D341Med (cell line): Measurements from ENCODE around the gene RAP1GAP2.

Experiments
- DNase-seq: peaks from one replicate; pipeline ENCODE4 v3.0.0; 2012; ENCODE audit warnings: low spot score

RAP1GAP2 gene

GRCh38 chr17:2947588-2947950 lies 151.3 kb downstream of the RAP1GAP2 start:
- DNase-seq, result no peak

DNA sequence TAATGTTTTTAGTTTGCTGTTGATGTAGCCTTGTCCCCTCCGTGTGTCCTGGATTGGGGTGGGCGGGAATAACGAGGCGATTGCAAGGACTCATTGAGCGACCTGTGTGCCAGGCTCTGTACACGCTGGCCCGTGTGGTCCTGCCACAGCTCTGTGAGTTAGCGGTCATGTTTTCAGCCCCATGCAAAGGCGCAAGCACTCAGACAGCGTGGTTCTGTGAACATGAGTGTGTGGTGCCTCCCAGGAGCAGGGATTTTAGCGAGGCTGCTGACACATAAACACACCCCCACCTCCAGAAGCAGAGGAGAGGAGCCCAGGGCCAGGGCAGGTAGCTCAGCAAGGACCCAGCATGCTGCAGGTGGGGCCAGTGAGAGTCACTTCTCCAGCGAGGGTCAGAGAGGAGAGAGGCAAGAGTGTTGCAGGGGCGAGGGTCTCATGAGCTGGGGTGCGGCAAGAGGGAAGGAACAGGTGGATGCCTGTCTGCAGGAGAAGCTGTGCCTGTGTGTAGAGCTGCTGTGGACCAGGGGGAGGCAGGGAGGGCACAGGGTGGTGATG lies 151.8 kb downstream of the RAP1GAP2 start:
- DNase-seq, result no peak

GRCh38 chr17:2948721-2949468 lies 152.7 kb downstream of the RAP1GAP2 start:
- DNase-seq, result no peak

DNA sequence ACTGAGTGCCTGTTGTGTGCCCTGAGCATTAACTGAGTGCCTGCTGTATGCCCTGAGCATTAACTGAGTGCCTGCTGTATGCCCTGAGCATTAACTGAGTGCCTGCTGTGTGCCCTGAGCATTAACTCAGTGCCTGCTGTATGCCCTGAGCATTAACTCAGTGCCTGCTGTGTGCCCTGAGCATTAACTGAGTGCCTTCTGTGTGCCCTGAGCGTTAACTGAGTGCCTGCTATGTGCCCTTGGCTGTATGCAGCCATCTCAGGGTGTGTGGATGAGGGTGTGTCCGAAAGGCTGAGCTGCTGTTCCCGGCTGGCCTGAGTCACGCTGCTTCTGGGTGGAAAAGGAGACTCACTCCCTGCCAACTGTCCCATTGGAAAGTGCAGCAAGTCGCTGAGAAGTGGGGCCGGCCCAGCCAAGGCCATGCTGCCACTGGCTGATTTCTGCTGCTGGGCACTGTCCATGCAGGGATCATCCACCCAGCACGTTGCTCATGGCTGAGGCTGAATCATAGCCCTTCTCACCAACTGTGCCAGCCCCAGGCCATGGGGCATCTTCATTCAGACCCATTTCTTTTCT lies 153.3 kb downstream of the RAP1GAP2 start:
- DNase-seq, result no peak

GRCh38 chr17:2950846-2951245 lies 154.6 kb downstream of the RAP1GAP2 start:
- no peak for DNase-seq

DNA sequence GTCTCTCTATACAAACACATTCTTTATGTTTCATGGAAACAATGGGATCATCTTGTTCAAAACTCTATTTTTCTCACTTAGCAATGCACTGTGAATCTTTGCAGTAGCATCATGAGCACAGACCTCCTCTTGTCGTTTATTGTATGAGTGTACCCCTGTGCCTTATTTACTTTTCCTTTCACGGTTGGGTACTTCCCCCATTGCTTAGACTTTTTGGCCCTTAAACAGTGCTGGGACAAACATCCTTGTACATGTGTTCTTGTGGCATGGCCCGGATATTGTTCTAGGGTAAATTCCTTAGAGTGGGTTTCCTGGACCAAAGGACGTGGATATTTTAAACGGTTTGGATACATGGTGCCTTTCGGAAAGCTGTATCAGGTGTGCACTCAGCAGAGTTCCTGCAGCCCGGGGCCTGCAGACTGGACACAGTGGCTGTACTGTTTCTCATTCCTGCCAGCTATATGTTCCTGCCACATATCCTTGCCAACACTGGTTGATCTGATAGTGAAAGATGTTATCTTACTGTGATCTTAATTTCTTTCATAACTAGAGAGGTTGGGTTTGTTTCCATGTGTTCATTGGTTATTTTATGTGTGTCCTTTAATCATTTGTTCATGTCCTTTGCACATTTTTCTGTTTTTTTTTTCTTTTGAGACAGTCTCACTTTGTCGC lies 156.1 kb downstream of the RAP1GAP2 start:
- no peak for DNase-seq

GRCh38 chr17:2954898-2955445 lies 158.7 kb downstream of the RAP1GAP2 start:
- no peak for DNase-seq

DNA sequence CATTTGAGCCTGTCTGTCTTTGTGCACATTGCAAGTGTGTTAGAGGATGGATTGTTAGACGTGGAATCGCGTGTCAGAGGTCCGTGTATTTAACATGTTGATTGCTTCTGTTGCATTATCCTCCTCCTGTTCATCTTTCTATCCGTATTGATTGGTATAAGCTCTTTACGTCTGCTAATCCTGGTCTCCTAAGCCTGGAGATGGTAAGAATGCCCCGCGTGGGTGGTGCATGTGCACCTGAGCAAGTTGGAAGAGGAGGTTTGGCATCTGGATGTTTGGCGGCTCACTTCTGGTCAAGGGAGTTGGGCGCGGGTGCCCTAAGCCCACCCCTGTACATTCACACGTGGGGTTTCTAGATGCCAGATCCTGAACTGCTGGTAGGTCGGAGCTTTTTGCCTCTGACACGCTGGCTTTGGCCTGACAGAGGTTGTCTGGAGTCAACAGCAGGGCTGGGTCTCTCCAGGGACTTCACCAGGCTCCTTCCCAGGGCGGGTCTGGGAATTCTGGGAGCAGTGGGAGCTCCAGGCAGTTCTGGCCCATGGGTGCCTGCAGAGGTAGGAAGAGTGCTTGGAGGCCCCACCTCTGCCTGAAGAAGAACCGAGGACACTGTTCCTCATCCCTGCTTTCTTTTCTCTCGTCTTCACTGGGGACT lies 159.8 kb downstream of the RAP1GAP2 start:
- peak; percentile 74 for DNase-seq

DNA sequence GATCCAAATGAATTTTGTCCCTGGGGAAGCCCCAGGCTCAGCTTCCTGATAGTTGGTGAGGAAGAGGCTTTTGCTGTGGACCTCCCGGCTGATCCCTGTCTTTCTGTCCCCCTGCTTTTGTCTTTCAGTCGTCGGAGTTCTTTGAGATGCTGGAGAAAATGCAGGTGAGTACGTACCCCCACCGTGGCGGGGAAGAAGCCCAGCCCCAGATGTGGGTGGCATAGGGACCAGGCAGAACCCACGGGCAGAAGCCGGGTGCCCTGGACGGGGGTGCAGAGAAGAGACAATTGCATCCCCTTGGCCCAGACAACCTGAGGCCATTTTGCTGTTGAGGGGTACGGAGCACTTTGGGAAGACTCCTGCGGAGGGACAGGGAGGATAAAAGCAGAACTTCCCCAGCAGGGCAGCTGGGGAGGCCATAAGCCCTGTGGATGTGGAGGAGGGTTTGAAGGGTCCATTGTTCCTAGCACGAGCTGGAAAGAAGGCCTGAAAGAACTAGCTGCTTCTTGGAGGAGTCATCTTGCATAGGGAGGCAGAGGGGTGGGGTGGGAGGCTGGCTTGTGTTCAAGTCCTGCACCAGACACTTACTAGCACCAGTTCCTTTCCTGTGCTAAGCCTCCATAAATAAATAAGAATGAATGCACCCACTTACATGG lies 161.5 kb downstream of the RAP1GAP2 start:
- DNase-seq, result no peak

- DNase-seq, result no peak
These were observed 162.5 kb downstream of the RAP1GAP2 start for GRCh38 chr17:2958706-2959222.

- no peak for DNase-seq
These were observed 163.3 kb downstream of the RAP1GAP2 start for GRCh38 chr17:2959371-2960130.

DNA sequence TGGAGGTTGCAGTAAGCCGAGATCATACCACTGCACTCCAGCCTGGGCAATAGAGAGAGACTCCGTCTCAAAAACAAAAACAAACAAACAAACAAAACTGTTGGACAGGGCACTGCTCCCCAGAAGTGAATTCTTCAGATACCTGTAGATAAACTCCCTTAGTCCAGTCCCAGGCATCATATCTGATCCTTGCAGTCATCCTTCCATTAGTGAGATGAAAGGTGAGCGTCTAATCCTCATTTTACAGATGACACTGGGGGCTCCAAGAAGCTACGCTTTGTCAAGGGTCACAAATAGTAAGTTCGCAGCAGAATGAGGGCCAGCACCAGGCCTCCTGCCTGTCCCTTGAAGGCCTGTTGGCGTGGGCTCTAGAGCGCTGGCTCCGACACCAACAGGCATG lies 165.2 kb downstream of the RAP1GAP2 start:
- no peak for DNase-seq

GRCh38 chr17:2962236-2962635 lies 166.0 kb downstream of the RAP1GAP2 start:
- DNase-seq, result no peak

DNA sequence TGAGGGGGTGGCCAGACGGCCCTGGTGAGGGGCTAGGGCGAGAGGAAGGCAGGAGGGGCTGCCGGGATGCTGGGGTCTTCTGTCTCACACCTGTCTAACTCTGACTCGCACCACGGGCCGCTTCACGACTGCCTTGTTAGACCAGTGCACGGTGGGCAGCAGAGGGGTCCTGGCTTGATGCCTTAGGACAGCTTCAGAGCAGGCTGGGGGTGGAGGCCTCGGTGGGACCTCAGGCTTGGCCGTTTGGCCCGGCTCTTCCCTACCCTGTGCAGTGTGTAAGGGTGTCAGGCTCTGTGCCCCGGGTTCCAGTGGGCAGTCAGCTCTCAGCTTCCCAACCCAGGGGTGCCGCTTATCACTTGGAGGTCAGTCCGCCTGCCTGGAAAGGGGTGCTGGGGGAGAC lies 166.5 kb downstream of the RAP1GAP2 start:
- no peak for DNase-seq

DNA sequence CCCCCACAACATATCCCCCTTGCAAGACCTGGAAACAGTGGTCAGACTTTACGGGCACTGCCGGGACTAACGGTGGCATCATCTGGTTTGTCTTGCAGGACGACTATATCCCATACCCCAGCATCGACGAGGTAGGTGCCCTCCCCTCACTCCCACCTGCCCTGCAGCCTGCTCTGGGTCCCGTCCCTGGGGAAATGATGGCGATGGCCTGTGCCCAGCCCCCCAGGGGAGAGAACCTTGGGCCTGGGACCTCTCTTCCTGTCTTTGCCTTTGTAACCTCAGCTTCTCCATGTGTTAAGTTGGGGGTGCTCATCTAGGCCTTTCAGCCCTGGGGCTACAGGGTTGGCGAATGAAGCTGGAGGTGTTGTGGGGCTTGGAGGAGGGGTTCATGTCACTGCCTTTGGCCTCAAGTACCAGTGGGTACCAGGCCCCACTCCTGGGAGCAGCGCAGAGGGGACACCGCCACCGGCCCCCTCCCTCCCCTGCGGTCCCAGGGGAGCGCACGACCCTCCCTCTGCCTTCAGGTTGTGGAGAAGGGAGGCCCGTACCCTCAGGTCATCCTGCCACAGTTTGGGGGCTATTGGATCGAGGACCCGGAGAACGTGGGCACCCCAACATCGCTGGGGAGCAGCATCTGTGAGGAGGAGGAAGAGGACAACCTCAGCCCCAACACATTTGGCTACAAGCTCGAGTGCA lies 167.2 kb downstream of the RAP1GAP2 start:
- no peak for DNase-seq

- no peak for DNase-seq
These were observed 167.8 kb downstream of the RAP1GAP2 start for GRCh38 chr17:2964028-2964356.

DNA sequence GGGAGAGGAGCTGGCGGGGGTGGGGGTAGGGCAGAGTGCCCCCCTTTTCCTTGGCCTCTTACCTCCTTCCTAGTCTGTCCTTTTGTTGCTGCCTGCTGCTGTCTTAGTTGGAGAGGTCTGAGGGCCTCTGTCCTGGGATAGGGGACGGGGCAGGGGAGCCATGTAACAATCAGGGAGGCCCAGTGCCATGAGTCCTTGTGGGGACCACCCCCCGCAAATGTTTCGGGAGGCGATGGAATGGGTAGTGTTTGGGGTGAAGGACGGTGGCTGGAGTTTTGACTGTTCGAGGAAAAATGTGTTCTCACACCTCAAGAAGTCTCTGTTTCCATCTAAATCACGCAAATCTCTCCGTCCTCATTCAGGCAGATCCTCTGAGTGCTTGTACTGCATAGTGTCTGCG lies 168.1 kb downstream of the RAP1GAP2 start:
- no peak for DNase-seq

GRCh38 chr17:2964831-2965230 lies 168.6 kb downstream of the RAP1GAP2 start:
- no peak for DNase-seq

GRCh38 chr17:2965621-2966595 lies 169.7 kb downstream of the RAP1GAP2 start:
- no peak for DNase-seq
